NCI-H345 treated with DMSO at 0.1 percent for 48 hours (cell line): ENCODE measurements around the gene CTSD.
"Not testable (repeated sequence)": the region's sequence is repeated elsewhere in the genome, so short reads cannot be mapped to it uniquely, and the experiment has no call there.

Source experiments
- DNase-seq: peaks from one replicate; lab custom pipeline; 2025; ENCODE audit not compliant: unreplicated experiment; lab: John Stamatoyannopoulos, UW

CTSD gene

DNA sequence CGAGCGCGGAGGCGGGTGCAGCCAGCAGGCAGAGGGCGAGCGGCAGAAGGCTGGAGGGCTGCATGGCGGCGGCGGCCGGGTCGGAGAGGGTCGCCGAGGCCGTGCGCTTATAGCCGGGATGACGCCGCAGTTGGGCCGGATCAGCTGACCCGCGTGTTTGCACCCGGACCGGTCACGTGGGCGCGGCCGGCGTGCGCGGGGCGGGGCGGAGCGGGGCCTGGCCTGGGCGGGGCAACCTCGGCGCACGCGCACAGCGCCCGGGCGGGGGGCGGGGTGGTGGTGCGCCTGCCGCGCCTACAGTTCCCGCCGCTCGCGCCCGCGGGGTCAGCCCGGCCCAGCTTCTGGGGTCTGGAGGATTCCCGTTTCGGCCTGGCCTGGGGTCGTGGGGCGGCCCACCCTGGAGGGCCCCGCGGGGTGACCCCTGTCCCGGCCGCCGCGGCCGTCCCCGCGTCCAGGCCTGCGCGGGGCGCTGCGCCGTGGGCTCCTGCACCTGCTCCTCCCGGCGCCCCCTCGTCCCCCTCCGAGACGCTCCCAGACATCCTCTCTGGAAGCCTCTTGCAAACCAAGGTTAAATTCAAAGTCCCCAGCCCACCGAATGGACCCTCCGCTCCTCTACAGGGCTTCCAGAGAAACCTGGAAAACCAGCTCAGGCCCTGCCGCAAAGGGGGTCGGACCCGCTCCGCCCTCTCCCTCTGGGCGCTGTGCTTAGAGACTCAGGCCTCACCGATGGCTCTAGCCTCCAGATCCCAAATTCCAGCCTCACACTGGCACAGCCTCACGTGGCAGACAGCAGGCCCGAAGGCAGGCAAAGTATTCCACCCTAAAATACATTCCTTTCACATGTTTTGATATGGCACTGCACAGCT lies at the start of gene CTSD:
TSS of gene CTSD (minus strand) at position 132 of the 866 bp plus-strand sequence. CDS start at position 64, 68 bp downstream.
- DNase-seq, result peak; percentile 46

DNA sequence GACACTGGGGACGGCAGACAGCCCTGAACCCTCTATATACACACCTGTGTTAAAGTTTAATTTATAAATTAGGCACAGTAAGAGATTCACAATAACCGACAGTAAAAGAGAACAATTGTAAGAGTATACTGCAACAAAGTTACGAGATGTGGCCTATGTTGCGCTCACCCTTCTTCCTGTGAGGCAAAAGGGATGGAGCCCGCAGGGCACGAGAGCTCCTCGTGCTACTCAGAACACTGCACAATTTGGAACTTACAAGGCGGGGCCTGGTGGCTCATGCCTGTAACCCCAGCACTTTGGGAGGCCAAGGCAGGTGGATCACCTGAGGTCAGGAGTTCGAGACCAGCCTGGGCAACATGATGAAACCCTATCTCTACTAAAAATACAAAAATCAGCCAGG lies 49.6 kb upstream of the CTSD start:
- DNase-seq, result not testable (repeated sequence)

DNA sequence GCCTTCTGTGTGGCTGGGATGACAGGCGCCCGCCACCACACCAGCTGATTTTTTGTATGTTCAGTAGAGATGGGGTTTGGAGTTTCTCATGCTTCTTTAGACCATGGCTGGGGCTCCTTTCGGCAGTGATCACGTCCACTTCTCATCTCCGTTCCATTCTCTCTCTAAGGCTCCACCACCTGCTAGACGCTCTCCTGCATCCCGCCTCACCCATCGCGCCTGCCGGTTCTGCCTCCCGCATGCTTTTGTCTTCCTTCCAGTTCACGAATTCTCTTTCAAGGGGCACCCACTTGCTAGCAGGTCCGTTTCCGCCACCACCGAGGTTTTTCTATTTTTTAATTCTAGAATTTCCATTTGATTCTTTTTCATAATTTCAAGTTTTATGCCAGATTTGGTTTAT lies 49.1 kb upstream of the CTSD start:
- no peak for DNase-seq

DNA sequence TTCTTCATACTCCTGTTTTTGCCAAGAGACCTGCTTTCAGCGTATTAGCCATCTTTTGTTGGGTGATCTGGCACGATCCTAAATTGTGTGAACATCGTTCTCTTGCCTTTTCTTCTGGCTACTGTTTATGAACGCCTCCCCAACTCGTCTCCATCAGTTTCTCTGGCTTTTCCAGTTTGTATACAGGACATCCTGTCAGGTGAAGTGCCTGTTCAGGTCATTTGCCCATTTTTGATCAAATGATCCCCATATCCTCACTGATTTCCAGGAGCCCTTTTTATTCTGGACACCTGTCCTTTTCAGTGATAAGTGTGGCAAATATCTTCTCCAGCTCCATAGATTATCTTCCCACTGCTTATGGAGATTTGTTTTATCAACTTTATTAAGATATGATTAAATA lies 48.5 kb upstream of the CTSD start:
- DNase-seq, result no peak

DNA sequence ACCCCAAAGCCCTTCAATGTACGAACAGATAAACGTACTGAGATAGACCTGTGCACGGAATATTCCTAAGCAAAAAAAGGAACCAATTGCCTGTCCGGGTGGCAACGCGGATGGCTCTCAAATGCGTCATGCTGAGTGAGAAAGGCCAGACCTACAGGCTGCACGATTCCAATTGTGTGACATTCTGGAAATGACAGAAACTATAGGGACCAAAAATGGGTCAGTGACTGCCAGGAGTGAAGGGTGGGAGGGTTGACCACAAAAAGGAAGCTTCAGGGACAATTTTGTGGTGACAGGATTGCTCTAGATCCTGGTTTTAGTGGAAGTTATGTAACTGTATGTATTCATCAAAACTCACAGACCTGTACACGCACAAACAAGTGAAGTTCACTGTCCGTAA lies 47.0 kb upstream of the CTSD start:
- DNase-seq, result no peak

DNA sequence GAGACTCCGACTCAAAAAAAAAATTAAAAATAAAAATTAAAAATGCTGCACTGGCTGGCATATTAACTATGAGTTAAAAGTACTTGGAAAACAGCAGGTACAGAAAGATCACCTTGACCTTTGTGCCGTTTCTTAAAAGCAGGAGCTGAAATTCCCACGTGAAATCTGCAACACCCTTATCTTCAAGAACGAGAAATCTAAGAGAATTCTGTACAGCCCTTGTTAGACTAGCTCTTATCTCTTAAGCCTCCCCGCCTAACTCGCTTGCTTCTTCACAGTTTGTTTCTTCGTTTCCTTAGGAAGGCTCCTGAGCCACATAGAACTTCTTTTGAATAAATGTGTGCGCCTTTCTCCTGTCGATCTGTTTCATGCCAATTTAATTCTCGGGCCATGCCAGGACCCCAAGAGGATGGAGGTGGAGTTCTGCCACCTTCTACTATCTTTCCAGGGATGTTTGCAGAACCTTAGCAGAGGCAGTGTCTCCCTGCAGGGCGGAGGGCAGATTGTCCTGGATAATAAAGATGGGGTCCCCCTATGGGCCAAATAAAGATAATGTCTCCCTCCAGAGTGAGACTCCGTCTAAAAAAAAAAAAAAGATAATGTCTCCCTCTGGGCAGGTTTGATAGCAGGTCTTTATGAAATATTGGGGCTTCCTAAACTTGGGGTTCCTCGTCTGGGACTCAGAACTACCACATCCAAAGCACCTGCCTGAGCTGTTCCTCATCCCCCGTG lies 43.7 kb upstream of the CTSD start:
- DNase-seq, result no peak

DNA sequence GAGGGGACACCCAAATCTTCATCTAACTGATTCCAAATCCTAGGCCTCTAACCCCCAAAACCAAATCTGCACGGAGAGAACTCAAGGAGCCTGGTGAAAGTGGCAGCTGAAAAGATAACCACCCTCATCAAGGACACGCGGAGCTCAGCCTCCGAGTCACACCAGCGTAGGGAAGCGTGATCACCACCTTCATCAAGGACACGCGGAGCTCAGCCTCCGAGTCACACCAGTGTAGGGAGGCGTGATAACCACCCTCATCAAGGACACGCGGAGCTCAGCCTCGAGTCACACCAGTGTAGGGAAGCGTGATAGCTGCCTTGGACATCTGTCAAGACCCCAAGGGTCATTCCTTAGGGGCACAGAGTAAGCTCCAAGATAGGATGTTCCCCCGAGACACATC lies 41.8 kb upstream of the CTSD start:
- DNase-seq, result no peak

DNA sequence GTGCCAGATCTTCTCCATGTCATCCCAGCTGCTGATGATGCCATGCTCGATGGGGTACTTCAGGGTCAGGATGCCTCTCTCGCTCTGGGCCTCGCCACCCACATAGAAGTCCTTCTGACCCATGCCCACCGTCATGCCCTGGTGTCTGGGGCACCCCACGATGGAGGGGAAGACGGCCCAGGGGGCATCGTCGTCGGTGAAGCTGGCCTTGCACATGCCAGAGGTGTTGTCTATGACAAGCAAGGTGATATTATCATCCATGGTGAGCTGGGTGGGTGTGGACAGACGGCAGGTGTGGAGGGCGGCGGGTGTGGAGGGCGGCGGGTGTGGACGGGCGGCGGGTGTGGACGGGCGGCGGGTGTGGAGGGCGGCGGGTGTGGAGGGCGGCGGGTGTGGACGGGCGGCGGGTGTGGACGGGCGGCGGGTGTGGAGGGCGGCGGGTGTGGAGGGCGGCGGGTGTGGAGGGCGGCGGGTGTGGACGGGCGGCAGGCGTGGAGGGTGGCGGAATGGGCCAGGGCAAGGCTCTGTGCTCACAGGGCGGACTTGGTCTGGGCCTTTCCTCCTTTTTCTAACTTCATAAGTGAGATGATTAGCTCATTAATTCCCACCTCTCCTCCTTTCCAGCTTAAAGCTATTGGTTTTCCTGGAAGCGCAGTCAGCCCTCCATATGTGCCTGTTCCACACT lies 40.2 kb upstream of the CTSD start:
- not testable (repeated sequence) for DNase-seq

DNA sequence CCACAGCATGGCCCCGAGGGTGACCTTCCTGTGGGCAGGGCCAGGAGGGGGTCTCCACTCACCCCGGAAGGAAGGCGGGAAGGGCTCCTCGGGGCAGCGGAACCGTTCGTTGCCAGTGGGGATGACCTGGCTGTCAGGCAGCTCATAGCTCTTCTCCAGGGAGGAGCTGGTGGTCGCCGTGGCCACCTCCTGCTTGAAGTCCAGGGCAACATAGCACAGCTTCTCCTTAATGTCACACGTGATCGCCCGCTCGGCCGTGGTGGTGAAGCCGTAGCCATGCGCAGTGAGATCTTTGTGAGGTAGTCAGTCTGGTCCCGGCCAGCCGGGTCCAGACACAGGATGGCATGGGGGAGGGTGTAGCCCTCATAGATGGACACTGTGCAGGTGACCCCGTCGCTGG lies 39.5 kb upstream of the CTSD start:
- no peak for DNase-seq

DNA sequence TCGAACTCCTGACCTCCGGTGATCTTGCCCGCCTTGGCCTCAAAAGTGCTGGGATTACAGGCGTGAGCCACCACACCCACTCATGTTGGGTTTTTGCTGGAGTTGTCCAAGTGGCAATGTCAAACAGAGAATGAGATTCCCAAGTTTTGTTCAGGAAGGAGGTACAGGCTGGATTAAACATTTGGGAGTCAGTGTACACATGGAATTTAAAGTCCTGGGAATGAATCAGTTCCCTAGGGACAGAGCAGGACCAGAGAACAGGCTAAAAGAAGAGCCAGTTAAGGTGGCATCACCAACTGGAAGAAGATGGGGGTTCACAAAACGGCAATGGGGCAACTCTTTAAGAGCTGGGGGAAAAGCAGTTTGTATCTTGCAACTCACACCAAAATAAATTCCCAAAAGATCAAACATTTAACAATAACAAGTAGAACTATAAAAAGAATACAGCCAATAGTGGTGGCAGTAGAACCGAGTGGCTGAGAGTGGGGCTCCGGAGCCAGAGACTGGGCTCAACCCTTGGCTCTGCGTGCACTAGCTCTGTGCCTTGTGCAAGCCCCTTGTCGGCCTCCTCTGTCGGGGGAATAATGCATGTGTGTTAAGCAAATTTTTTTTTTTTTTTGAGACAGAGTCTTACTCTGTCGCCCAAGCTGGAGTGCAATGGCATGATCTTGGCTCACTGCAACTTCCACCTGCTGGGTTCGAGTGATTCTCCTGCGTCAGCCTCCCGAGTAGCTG lies 33.8 kb upstream of the CTSD start:
- DNase-seq, result no peak

DNA sequence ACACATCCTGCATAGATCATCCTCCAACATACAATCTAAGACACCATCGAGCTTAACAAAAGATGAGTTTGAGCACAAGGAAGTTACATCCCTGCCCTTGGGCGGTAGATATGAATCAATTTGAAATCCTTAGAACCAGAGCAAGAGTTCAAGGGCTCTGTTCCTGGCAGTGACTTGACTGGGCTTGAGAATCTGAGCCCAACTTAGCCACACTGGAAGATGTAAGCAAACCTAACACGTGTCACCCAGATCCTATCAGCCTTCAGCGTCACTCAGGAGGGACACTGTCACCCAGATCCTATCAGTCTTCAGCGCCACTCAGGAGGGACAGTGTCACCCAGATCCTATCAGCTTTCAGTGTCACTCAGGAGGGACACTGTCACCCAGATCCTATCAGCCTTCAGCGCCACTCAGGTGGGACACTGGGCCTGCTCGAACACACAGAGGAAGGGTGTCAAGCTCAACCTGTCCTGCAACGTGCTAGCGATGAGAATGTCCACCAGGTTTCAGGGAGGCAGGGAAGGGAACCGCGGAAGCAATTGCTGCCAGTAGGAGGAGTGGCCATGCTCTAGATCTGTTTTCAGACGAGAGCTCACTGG lies 32.8 kb upstream of the CTSD start:
- no peak for DNase-seq

DNA sequence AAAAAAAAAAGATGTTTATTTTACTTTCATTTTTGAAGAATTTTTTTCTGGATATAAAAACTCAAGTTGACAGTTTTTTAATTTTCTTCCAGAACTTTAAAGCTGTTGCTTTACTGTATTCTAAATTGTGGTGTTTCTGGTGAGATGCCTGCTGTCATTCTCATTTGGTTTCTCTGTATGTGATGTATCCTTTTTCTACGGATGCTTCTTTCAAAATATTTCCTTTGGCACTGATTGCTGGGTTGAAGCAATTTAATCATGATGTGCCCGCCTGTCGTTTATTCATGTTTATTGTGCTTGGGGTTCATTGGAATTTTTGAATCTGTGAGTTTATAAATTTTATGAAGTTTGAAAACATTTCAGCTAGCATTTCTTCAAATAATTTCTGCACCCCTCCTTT lies 29.4 kb upstream of the CTSD start:
- no peak for DNase-seq

DNA sequence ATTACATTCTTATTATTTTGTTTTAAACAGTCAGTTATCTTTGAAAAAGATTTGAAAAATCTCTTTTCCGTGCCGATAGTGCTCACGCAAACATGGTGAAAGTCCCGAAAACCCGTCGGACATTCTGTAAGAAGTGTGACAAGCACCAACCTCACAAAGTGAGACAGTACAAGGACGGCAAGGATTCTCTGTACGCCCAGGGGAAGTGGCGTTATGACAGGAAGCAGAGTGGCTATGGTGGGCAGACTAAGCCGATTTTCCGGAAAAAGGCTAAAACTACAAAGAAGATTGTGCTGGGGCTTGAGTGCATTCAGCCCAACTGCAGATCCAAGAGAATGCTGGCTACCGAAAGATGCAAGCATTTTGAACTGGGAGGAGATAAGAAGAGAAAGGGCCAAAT lies 28.7 kb upstream of the CTSD start:
- DNase-seq, result no peak

DNA sequence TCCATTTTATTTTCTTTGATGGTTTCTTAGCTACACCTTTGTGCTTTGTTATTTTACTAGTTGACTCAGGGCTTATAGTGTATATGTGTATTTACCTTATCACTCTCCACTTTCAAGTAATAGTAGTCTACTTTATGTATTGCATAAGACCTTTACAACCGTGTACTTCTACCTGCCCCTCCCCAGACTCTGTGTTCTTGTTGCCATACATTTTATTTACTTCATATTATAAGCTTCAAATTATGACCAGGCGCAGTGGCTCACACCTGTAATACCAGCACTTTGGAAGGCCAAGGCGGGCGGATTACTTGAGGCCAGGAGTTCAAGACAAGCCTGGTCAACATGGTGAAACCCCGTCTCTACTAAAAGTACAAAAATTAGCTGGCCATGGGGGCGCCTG lies 28.2 kb upstream of the CTSD start:
- DNase-seq, result no peak

DNA sequence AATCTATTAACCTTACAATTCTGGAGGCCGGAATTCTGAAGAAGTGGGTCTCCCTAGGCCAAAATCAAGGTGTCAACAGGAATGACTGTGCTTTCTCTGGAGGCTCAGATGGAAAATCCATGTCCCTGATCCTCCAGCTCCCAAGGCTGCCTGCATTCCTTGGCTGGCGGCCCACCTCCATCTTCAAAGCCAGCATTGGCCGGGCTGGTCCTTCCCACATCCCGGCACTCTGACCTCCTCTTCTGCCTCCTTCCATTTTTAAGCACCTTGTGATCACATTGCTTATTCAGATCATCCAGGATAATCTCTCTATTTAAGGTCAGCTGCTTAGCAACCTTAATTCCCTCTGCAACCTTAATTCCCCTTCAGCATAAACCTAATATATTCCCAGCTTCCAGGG lies 22.7 kb upstream of the CTSD start:
- no peak for DNase-seq

DNA sequence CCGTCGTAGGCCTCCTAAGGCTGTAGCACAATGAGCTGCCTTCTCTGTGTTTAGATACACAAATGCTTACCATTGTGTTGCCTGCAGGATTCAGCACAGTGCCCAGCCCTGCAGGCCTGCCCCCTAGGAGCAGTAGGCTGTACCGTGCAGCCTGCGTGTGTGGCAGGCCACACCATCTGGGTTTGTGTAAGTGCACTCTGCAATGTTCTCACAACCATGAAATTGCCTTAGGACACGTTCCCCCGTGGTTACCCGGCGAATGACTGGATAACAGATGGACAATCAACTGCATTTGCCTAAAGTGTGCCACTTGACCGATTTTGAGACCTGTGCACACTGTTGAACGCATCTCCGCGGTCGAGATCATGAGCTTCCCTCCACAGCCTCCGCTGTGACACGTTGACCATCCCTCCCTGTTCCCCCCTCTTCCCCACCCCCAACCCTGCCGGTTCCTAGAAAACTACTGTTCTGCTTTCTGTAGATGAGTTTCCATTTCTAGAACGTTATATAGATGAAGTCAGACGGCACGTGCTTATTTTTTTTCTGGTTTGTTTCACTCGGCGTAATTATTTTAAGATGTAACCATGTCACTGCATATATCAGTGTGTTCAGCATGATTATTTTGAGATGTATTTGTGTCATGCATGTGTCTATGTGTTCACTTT lies 22.2 kb upstream of the CTSD start:
- DNase-seq, result no peak

DNA sequence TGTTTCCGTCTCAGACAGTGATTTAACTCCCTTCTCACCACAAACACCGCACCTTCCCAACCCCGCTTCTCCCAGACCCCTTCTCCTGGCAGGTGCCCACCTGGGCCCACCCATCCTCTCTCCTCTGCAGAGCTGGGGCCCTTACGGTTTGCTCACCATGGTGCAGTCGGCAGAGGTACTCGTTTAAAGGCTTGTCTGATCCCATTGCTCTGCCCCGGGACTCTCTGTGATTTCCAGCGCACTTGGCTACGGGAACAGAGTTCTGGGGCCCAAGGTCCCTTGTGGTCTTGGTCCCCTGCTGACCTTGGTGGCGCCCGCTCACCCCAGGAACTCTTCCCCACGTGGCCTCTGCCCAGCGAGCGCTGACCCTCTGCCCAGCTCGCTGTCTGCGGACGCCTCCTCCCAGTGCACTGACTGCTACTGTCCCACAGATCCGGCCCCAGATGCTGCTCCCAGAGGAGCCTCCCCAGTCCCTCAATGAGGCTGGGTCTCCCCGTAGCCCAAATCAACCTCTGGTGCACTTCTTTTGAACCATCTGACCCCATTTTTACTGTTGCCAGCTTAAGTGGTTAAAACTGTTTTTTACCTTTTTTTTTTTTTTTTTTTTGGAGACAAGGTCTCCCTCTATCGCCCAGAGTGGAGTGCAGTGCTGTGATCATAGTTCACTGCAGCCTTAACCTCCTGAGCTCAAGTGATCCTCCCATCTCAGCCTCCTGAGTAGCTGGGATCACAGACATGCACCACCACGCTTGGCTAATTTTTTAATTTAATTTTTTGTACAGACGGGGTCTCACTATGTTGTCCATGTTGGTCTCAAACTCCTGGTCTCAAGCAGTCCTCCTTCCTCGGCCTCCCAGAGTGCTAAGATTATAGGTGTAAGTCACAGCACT lies 21.3 kb upstream of the CTSD start:
- no peak for DNase-seq

DNA sequence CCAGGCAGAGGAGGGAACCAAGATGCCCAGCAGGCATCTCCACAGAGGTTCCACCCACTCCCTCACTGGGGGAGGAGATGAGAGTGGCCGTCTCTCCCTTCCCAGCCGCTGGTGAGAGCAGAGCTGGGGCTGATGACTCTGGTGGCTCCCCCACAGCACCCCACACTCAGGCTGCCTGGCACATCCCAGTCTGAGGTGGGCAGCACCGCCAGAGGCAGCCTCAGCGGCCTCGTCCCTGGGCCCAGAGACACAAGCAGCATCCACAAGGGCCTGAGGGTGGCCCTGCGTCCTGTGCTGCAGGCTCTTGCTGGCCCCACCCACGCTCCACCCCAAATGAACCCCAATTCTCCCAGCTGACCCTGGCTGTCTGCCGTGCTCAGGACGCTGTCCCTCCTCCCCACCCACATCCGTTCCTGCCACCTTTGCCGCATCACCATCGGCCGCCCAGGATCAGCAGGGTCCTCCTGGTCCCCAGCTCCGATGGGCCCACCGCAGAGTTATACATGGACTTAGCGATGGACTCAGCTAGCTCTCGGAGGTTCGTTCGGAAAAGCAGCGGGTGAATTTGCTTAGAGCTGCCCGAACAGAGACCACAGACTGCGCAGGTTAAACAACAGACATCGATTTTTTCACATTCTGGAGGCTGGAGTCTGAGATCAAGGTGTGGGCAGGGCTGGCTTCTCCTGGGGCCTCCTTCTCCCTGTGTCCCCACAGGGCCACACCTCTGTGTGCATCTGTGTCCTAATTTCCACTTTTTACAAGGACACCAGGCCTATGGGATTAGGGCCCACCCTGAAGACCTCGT lies 20.2 kb upstream of the CTSD start:
- no peak for DNase-seq
